Activated T-cell treated with anti-CD3 and anti-CD28 coated beads for 24 hours (primary cell): ENCODE measurements around the gene TBL1X.
"Not testable (repeated sequence)": the region's sequence is repeated elsewhere in the genome, so short reads cannot be mapped to it uniquely, and the experiment has no call there.

ENCODE experiments used
- DNase-seq: peaks from one replicate; pipeline ENCODE4 v3.0.0-alpha.2; 2020; ENCODE audit warnings: low read depth

Gene TBL1X

DNA sequence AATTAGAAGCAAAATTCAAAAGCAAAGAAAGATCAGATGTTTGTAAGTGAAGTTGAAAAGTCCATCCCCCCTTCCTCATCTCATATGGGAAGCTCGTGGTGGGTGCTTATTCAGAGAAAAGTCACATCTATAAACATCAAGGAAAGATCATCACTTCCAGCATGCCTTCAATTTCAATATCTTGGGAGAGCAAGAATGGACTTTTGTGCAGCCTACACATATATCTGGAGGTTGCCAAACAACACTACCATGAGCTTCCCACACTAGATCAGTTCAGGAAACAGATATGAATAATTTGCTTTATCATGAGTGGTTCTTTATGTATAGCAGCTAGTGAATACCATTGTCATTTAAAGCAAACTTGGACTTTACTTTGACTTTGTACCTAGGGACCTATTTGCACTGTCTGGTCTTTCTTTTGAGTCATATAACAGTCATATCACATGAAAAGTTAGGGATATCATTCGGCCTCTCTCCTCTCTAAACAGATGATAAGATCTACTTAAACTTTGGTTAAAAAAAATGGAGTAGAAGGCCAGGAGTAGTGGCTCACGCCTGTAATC lies 5.6 kb upstream of the TBL1X start:
- DNase-seq = no peak

DNA sequence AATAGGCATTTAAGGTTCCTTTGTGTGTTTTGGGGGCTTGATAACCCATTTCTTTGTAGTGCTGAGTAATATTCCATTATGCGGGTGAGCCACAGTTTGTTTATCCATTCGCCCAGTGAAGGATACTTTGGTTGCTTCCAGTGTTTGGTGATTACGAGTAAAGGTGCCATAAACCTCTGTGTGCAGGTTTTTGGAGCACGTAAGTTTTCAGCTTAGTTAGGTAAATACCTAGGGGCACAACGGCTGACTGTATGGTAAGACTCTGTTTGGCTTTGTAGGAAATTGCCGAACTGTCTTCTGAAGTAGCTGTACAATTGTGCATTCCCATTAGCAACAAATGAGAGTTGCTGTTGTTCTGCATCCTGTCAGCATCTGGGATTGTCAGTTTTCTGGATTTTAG lies 3.8 kb upstream of the TBL1X start:
- no peak for DNase-seq

- no peak for DNase-seq
Measured at GRCh38 chrX:9462456-9462855, 2.4 kb upstream of the TBL1X start.

DNA sequence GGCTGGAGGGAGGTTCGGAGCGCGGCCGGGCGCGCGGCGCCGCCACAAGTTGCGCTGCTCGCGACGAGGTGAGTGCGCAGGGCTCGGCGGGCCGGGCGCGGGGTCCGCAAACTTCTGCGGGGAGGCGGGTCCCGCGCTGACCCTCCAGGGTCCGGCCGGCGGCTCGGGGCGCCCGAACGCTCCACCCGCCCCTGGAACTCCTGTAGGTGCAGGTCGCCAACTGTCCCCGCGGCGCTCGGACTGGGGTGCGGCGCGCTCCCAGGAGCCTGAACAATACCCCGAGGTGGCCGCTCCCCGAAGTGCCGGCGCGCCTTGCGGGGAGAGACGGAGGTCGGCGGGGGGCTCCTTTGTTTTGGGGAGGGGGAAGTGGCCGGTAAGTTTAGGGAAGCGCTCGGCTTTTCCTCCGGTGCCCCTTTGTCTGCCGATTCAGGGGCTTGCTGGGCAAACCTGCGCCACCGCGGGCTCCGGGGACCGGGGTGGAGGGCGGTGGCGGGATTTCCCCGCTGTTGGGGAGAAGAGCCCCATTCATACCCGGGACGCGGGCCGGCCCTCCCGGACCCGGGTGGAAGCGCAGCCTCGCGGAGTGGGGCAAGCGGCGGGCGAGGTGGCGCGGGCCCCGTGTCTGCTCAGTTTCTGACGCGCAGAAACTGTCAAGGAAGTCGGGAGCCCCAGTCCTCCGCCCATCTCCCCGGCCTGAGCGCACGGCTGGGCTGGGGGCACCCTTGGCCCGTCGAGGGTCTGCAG lies 694 bp downstream of the TBL1X start:
- DNase-seq = no peak

- DNase-seq = no peak
Measured at GRCh38 chrX:9466124-9466495, 1.3 kb downstream of the TBL1X start.

DNA sequence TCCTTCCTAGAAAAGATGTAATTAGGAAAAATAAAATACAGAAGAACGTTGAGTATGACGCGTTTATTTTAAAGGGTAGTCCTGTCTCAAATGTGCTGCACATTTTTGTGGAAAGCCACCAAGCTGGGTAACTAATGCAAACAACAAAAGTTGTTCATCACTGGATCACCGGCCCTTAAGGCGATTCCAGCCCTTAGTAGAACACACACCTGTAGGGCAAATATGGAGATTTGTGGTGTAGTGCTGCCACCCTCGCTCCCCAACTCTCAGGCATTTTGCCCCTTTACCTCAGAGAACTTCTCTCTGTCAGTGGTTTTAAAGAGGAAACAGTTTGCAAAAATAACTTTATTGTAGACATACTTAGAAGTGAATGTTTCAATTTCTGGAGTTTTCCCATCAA lies 1.9 kb downstream of the TBL1X start:
- DNase-seq = no peak

DNA sequence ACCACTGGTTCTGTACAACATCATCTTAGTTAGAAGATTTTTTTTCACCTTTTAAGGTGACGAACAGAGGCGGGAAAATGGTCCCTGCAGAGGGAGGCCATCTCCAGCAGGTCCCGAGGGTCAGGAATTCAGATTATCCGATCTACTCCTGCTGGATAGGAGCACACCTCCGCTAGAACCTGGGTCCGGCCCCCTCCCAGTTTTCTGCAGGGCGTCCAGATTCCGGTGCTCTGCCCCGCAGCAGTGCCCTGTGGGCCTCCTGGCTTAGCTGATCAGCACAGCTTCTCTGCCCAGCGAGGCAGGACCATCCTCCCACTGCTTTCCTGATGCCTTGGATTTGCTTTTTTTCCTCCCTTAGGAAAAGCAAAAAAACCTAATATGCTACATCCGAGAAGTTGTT lies 2.3 kb downstream of the TBL1X start:
- no peak for DNase-seq

DNA sequence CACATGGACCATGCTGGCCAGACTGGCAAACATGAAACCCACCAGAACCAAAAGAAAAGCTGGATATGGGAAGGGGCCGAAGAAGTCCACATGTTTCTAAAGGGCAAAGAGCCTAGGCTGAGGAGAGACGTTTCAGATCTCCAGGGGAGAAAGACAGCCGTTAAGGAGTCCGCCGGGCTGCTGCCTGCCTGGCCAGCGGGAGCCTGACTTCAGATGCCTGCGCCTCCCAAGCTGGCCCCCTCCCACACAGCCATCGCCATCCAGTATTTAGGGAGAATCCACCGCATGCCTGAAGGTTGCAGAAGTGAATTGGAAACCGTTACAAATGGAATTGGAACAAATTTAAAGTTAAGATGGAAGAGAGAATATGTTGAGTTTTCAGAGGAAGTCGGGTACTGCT lies 2.9 kb downstream of the TBL1X start:
- DNase-seq = no peak

DNA sequence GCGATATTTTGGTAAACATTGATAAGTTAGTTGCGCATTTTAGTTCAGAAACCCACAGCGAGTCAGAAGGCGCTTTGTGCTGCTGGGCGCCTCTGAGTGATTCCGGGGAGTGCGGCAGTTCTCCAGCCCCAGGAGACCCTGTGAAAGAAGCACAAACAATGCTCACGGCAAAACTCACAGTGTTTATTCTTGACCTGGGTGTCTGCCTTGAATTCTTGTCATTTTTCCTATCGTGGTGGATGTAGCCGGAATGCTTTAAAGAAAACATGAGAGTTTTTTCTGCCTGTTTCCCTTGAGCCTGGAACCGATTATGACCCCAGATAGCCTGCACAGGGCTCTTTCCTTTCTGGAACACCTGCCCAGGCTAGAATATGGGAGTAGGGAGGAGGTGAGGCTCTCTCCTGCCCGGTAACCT lies 6.7 kb downstream of the TBL1X start:
- no peak for DNase-seq

- no peak for DNase-seq
Measured at GRCh38 chrX:9473708-9474107, 8.8 kb downstream of the TBL1X start.

- not testable (repeated sequence) for DNase-seq
Measured at GRCh38 chrX:9475417-9475816, 10.6 kb downstream of the TBL1X start.

DNA sequence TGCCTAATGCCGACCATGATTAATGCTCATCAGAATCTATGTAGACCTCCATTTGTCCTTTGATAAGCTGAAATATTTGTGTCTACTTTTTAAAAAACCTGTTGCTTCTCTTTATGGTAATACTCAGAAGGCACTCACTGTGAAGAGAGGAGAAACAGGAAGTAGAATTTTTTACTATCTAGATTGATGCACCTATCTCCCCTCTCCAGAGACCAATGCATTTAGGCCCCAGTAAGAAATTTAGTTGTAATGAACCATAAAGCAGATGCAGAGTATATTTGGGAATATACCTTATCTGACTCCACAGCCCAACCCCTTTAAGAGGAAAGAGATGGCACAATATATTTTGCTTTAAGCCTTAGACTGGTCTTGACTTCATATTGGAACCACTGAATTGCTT lies 11.1 kb downstream of the TBL1X start:
- DNase-seq = no peak

DNA sequence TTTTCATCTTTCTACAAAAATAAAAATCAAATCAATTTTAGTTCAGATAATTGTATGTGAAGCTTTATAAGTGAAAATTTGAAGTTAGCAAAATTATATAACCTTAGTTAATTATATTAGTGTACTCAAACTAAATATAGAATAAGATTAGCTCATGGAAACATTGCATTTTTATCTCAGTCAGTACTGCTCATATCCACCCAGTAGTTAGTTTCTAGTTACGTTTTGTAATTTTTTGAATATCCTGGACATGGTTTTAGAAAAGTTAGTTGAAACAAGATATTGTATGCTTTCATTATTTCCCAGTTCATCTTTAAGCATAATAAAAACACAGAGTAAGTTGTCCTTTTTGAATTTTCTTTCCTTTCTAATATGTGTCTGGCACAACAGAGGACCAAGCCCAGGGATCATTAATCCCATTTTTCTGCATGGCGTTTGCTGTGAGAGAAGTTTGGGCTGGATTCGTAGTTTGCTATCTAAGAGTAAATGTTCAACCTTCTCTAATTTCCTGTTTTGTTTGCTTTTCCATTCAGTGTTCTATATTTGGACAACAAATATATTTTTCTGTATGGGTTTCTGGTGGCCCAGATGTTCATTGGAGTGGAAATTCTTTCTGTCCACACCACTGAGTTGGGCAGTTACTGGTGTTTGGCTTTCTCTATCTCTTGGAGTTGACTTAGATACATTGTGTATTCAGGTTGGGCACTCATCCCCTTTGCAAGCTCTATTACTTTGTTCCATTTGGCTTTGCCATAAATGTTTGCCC lies 12.1 kb downstream of the TBL1X start:
- no peak for DNase-seq

DNA sequence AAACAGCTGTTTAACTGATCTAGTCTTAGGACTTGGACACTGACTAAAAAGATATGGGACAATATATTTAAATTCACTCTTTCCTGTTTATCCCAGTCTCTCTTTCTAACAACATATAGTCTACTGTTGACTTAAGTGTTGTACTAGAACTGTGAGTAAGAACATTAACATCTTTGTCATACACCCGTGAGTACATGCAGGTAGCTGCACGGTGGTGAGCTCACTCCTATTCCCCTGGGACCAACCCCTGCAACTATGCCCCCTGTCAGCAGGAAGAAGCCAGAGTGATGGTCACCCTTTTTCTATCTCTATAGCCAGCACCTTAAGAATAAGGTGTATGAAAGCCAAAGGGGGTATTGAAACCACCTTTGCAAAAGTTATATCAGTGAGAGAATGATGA lies 17.6 kb downstream of the TBL1X start:
- no peak for DNase-seq

DNA sequence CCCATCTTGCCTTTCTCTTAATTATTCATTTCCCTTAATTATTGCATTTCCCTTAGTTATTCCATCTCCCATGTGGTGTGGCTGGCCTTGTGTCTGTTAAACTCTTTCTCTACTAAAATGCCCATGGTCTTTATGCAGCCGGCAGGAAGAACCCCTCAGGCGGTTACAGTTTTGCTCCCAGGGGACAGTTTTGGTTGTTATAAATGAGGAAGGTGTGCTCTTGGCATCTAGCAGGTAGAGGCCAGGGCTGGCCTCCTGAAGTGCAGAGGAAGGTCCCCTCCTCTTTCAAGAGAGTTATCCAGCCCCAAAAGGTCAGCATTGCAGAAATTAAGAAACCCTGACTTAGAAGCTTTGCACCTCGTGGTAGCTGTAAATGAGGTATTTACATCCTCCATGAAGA lies 18.0 kb downstream of the TBL1X start:
- DNase-seq = no peak

DNA sequence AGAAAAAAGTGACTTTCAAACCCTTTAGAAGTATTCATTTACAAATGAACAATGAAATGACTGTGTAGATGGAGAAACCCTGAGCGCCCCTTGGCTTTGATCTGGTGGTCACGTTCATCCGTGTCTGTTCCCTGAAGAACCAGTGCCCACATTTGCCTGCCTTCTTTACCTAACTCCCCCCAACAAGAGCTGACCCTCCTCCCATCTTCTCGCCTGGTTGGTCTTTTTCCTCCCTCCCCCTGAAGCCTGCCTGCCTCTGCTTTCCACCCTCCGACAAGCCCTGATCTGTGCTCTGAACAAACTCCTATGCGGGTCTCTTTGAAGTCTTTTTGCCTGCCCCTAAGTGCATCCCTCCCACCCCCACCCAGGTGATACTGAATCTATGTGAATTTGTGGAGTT lies 18.5 kb downstream of the TBL1X start:
- DNase-seq = no peak

- no peak for DNase-seq
Measured at GRCh38 chrX:9486786-9487387, 22.0 kb downstream of the TBL1X start.

DNA sequence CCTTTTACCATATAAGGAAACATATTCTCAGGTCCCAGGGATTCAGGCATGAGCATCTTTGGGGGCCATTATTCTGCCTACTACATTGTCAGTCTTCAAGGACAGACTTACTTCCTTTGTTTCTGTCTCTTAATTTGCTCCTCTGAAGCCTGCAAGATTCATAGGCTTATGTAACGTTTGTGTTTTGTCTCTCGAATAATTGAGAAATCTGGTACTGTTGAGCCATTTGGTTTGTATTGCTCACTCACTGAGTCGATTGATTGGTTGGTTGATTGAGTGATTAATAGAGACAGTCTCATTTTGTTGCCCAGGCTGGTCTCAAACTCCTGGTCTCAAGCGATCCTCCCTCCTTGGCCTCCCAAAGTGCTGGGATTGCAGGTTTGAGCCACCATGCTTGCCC lies 23.7 kb downstream of the TBL1X start:
- no peak for DNase-seq

GRCh38 chrX:9489234-9489633 lies 24.4 kb downstream of the TBL1X start:
- no peak for DNase-seq

- DNase-seq = no peak
Measured at GRCh38 chrX:9492901-9493300, 28.0 kb downstream of the TBL1X start.

DNA sequence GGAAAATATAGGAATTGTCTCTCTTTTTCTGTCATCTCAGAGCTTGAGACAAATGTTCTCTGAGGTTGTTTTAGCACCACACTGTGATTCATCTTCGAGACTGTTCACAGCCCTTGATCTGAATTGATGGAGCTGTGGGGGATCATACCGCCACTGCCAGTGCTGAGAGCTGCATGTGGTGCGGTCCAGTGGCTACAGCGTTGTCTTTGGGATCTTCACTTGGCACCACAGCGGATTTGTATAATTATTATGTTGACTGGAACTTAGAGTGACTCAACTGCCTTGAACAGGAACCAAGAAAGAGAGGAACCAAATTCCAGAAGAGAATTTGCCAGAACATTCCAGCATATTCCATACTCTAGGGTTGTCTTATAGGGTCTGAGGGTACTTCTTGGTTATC lies 29.1 kb downstream of the TBL1X start:
- no peak for DNase-seq

GRCh38 chrX:9494771-9495170 lies 29.9 kb downstream of the TBL1X start:
- DNase-seq = no peak

- DNase-seq = no peak
Measured at GRCh38 chrX:9495496-9495895, 30.6 kb downstream of the TBL1X start.
